Measurements from ENCODE around the gene ATF4.

DNA sequence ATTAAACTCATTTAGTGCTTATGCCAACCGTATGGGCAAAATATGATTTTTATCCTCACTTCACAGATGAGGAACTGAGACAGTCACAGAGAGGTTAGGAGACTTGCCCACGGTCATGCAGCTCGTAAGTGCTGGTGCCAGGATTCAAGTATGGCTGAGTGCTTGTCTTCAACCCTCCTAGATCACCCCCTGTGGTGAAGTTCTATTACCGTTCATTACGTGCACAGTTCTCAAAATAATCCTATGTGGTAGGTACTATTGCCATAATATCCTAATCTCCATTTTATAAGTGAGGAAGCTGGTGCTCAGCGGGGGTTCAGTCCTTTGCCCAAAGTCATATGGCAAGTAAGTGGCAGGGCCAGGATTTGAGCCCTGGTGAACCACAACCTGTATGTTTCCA, 16.7 kb upstream of the ATF4 start:
- TF ChIP-seq, protein P1, sequence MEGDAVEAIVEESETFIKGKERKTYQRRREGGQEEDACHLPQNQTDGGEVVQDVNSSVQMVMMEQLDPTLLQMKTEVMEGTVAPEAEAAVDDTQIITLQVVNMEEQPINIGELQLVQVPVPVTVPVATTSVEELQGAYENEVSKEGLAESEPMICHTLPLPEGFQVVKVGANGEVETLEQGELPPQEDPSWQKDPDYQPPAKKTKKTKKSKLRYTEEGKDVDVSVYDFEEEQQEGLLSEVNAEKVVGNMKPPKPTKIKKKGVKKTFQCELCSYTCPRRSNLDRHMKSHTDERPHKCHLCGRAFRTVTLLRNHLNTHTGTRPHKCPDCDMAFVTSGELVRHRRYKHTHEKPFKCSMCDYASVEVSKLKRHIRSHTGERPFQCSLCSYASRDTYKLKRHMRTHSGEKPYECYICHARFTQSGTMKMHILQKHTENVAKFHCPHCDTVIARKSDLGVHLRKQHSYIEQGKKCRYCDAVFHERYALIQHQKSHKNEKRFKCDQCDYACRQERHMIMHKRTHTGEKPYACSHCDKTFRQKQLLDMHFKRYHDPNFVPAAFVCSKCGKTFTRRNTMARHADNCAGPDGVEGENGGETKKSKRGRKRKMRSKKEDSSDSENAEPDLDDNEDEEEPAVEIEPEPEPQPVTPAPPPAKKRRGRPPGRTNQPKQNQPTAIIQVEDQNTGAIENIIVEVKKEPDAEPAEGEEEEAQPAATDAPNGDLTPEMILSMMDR (IDR thresholded peaks at IDR 0.05) = no peak
- TF ChIP-seq POLR2A (IDR thresholded peaks at IDR 0.05) = no peak

Data from testis (tissue), 2 donors.